IMR-90 (cell line): Measurements from ENCODE around the gene MRM2. TPM values are rescaled to one million over a fixed set of nuclear protein-coding genes. Genes with fewer than 3 reads are reported as not detected.

ENCODE experiments used
- ATAC-seq: fragments of 200-7000 bp; cut with Tn5 transposase; 2 replicates; pipeline ENCODE4 v1.9.1; 2020; ENCODE audit warnings: low read depth, mild to moderate bottlenecking, moderate library complexity
- BruUV-seq: library from RNA; stranded (reverse); fragments of 400-500 nt; replicated peaks from 2 replicates; lab custom pipeline; 2021; lab: Mats Ljungman, UMichigan
- CTCF ChIA-PET: fragments of 300-600 bp; formaldehyde crosslinking; extraction: SDS; loops from one replicate; lab custom pipeline; 2021; ENCODE audit warnings: antibody characterized with exemption; lab: Yijun Ruan, JAX
- POLR2A ChIA-PET: fragments of 300-600 bp; sonication (Branson Sonifier 250); formaldehyde crosslinking; loops from one replicate; lab custom pipeline; 2022; ENCODE audit warnings: antibody characterized with exemption; ENCODE audit not compliant: unreplicated experiment; lab: Charles Lee
- DNase-seq: peaks from one replicate; pipeline ENCODE4 v3.0.0; 2013
- H2AFZ ChIP-seq: replicated peaks from 2 replicates; pipeline ENCODE3; 2013; ENCODE audit warnings: low read length, mild to moderate bottlenecking; ENCODE audit not compliant: poor library complexity
- H2AK5ac ChIP-seq: 2 replicates; pipeline ENCODE4 v1.6.1; 2013; ENCODE audit warnings: low read depth, low read length, inconsistent platforms
- H2AK9ac ChIP-seq: replicated peaks from 2 replicates; pipeline ENCODE3; 2013; ENCODE audit warnings: mild to moderate bottlenecking, low read depth, low read length, moderate library complexity; ENCODE audit not compliant: poor library complexity
- H2BK120ac ChIP-seq: 2 replicates; pipeline ENCODE4 v1.6.1; 2013; ENCODE audit warnings: low read depth, low read length, inconsistent platforms
- H2BK15ac ChIP-seq: 3 replicates; pipeline ENCODE4 v1.6.1; 2013; ENCODE audit warnings: low read depth, low read length, inconsistent platforms
- H2BK20ac ChIP-seq: 2 replicates; pipeline ENCODE4 v1.6.1; 2013; ENCODE audit warnings: low read depth, mild to moderate bottlenecking, inconsistent platforms, low read length, moderate library complexity
- H2BK5ac ChIP-seq: 2 replicates; pipeline ENCODE4 v1.6.1; 2013; ENCODE audit warnings: mild to moderate bottlenecking, low read depth, low read length, inconsistent platforms; ENCODE audit not compliant: poor library complexity, severe bottlenecking
- H3K14ac ChIP-seq: replicated peaks from 2 replicates; pipeline ENCODE4 v1.6.1; 2013; ENCODE audit warnings: low read depth, low read length, inconsistent platforms
- H3K18ac ChIP-seq: 2 replicates; pipeline ENCODE4 v1.6.1; 2013; ENCODE audit warnings: low read depth, low read length, control low read depth
- H3K23ac ChIP-seq: 2 replicates; pipeline ENCODE4 v1.6.1; 2013; ENCODE audit warnings: low read depth, low read length, inconsistent platforms
- H3K27ac ChIP-seq: 2 replicates; pipeline ENCODE4 v1.5.1; 2013; ENCODE audit warnings: mild to moderate bottlenecking, control low read depth, low read length; ENCODE audit not compliant: insufficient read depth
- H3K27me3 ChIP-seq: 2 replicates; pipeline ENCODE4 v1.6.1; 2013; ENCODE audit warnings: low read length; ENCODE audit not compliant: control insufficient read depth, insufficient read depth
- H3K36me3 ChIP-seq: 2 replicates; pipeline ENCODE4 v1.6.1; 2013; ENCODE audit warnings: low read length, mixed read lengths; ENCODE audit not compliant: control insufficient read depth, insufficient read depth
- H3K4ac ChIP-seq: 2 replicates; pipeline ENCODE4 v1.6.1; 2013; ENCODE audit warnings: low read depth, low read length, inconsistent platforms
- H3K4me1 ChIP-seq: 2 replicates; pipeline ENCODE4 v1.6.1; 2013; ENCODE audit warnings: low read length, mixed read lengths; ENCODE audit not compliant: control insufficient read depth, insufficient read depth
- H3K4me2 ChIP-seq: 2 replicates; pipeline ENCODE4 v1.6.1; 2013; ENCODE audit warnings: low read depth, mild to moderate bottlenecking, control low read depth, low read length, moderate library complexity
- H3K4me3 ChIP-seq: 2 replicates; pipeline ENCODE4 v1.5.1; 2013; ENCODE audit warnings: low read depth, mild to moderate bottlenecking, control low read depth, low read length, moderate library complexity; ENCODE audit not compliant: insufficient read depth
- H3K56ac ChIP-seq: 2 replicates; pipeline ENCODE4 v1.6.1; 2013; ENCODE audit warnings: low read length, inconsistent platforms; ENCODE audit not compliant: insufficient read depth; ENCODE audit errors: extremely low read depth
- H3K79me1 ChIP-seq, 2 experiments: 2 replicates each; pipeline ENCODE4 v1.6.1; 2013; ENCODE audit warnings: low read length in 2 of 2, inconsistent platforms in 1 of 2, low read depth in 1 of 2
- H3K9ac ChIP-seq: 2 replicates; pipeline ENCODE4 v1.6.1; 2013; ENCODE audit warnings: low read depth, low read length, control low read depth
- H3K9me1 ChIP-seq: 2 replicates; pipeline ENCODE4 v1.6.1; 2013; ENCODE audit warnings: low read length, inconsistent platforms; ENCODE audit not compliant: insufficient read depth
- H3K9me3 ChIP-seq: 2 replicates; pipeline ENCODE4 v1.6.1; 2013; ENCODE audit warnings: low read length; ENCODE audit not compliant: control insufficient read depth, insufficient read depth
- H4K20me1 ChIP-seq: 2 replicates; pipeline ENCODE4 v1.6.1; 2013; ENCODE audit warnings: low read length, inconsistent platforms; ENCODE audit not compliant: insufficient read depth
- H4K5ac ChIP-seq: 2 replicates; pipeline ENCODE4 v1.6.1; 2013; ENCODE audit warnings: mild to moderate bottlenecking, low read depth, low read length, control low read depth
- H4K8ac ChIP-seq, 2 experiments: 2 replicates each; pipeline ENCODE4 v1.6.1; 2013; ENCODE audit warnings: low read depth in 2 of 2, low read length in 2 of 2, control low read depth in 1 of 2, inconsistent platforms in 1 of 2
- H4K91ac ChIP-seq: 2 replicates; pipeline ENCODE4 v1.6.1; 2013; ENCODE audit warnings: low read depth, low read length, inconsistent platforms; ENCODE audit not compliant: insufficient read depth
- BHLHE40 ChIP-seq: fragments of 150-350 bp; IDR thresholded peaks from 2 replicates; pipeline ENCODE4 v1.6.1; 2016; ENCODE audit warnings: mild to moderate bottlenecking, low read depth, low read length
- CEBPB ChIP-seq: IDR thresholded peaks from 2 replicates; pipeline ENCODE4 v1.6.1; 2012; ENCODE audit warnings: low read depth, low read length, improper control_type of control experiment
- RAD21 ChIP-seq: IDR thresholded peaks from 2 replicates; pipeline ENCODE4 v1.6.1; 2012; ENCODE audit warnings: low read length, improper control_type of control experiment
- WGBS, 2 experiments: methylation state at CpG; one replicate each; pipeline versions ENCODE4 v1.1.5 to v1.1.7; 2013; ENCODE audit warnings: missing lambda C conversion rate in 2 of 2; ENCODE audit not compliant: insufficient read length in 1 of 2; ENCODE audit errors: extremely low coverage in 2 of 2; 5-methylcytosine and 5-hydroxymethylcytosine counted together
- dilution Hi-C: fragments of 300-500 bp; cut with HindIII; formaldehyde crosslinking; loops from one replicate; pipeline ENCODE4 v1.14.3; 2018; ENCODE audit warnings: low sequenced_read_pairs; ENCODE audit not compliant: unreplicated experiment
- in situ Hi-C: fragments of 300-500 bp; cut with MboI; formaldehyde crosslinking; loops from 3 replicates; pipeline ENCODE4 v1.14.3; 2019; ENCODE audit warnings: low sequenced_read_pairs, inconsistent platforms, mixed read lengths
- intact Hi-C: fragments of 100-400 bp; cut with micrococcal nuclease; formaldehyde crosslinking; loops from 2 replicates; pipeline ENCODE4 v1.10.0; 2022
- polyA plus RNA-seq, 3 experiments: library from polyadenylated mRNA; depleted of rRNA; stranded (reverse); fragments of >200 nt; gene quantifications; 2 replicates each; pipeline ENCODE4 v1.2.3, GENCODE V29; 2012; ENCODE audit warnings: low replicate concordance in 1 of 3
- total RNA-seq: library from RNA; depleted of rRNA; stranded (reverse); fragments of >200 nt; gene quantifications from 2 replicates; pipeline ENCODE4 v1.2.3, GENCODE V29; 2012

MRM2 gene
- total and polyA plus RNA-seq, 2 of the 4 experiments (the other 2 are of a cell fraction), result 19.1 to 23.8 TPM

- CTCF ChIA-PET, result no interaction called here
These were observed 10.1 kb upstream of the MRM2 start for GRCh38 chr7:2251841-2252771.

More at GRCh38 chr7:2251841-2252771, 10.1 kb upstream of the MRM2 start:
- H2BK15ac ChIP-seq, result no peak overlapping the region
- H3K9me1 ChIP-seq, result peaks cover 23% of the 10 kb centered on the region
- H2BK20ac ChIP-seq, result no peak overlapping the region
- no peak overlapping the region for H3K56ac ChIP-seq
- H4K91ac ChIP-seq, result no peak overlapping the region
- H3K4ac ChIP-seq, result no peak overlapping the region
- no peak overlapping the region for H4K5ac ChIP-seq
- 87% methylated on average over 7 of the region's 24 CpGs; no CpG with 5 or more reads in 1 of the 2 experiments for WGBS, 2 experiments
- ATAC-seq (no peak), DNase-seq (no peak)
- no peak overlapping the region for H2AFZ ChIP-seq
- BruUV-seq, result no TSS peak
- no peak overlapping the region for H3K4me2 ChIP-seq
- dilution Hi-C loops, result no loop called here
- no peaks in the 10 kb centered on the region; the same call in 1 of the 2 replicates for H4K20me1 ChIP-seq
- no peak overlapping the region for H3K23ac ChIP-seq
- H3K36me3 ChIP-seq, result peaks cover 19% of the 10 kb centered on the region
- intact Hi-C loops, result no loop called here
- no peak overlapping the region for H3K27ac ChIP-seq
- H2BK5ac ChIP-seq, result peak overlapping the region; percentile 48
- peaks cover 0 to 36% of the 10 kb centered on the region in 2 experiments; a peak in 2 of 4 replicates for H3K79me1 ChIP-seq
- H3K27me3 ChIP-seq, result no peaks in the 10 kb centered on the region
- POLR2A ChIA-PET, result no interaction called here
- TF ChIP-seq BHLHE40, result no peak
- TF ChIP-seq RAD21, result no peak
- TF ChIP-seq CEBPB, result no peak
- H3K4me1 ChIP-seq, result peaks cover 16% of the 10 kb centered on the region
- H2AK9ac ChIP-seq, result no peak overlapping the region
- no peak overlapping the region for H4K8ac ChIP-seq
- in situ Hi-C loops, result no loop called here
- H3K14ac ChIP-seq, result no peak overlapping the region
- no peak overlapping the region; the same call in 1 of the 2 replicates for H2AK5ac ChIP-seq
- H3K18ac ChIP-seq, result no peak overlapping the region
- H3K4me3 ChIP-seq, result no peak overlapping the region
- no peaks in the 10 kb centered on the region for H3K9me3 ChIP-seq
- no peak overlapping the region for H2BK120ac ChIP-seq
- H3K9ac ChIP-seq, result no peak overlapping the region
